ENCODE results near the gene GNG8. TPM values are rescaled to one million over a fixed set of nuclear protein-coding genes. Genes with fewer than 3 reads are reported as not detected.

Gene GNG8
- total RNA-seq, 4 donors from 2014 or later = not detected

GRCh38 chr19:46608581-46609345 is 27.2 kb downstream of the GNG8 start:
- TF ChIP-seq CTCF (IDR thresholded peaks at IDR 0.05; ENCODE audit: low read depth) = no peak

GRCh38 chr19:46608178-46608577 is 27.8 kb downstream of the GNG8 start:
- TF ChIP-seq CTCF (IDR thresholded peaks at IDR 0.05; ENCODE audit: low read depth) = no peak

GRCh38 chr19:46607448-46607841 is 28.6 kb downstream of the GNG8 start:
- no peak for TF ChIP-seq CTCF (IDR thresholded peaks at IDR 0.05; ENCODE audit: low read depth)

GRCh38 chr19:46606681-46607447 is 29.1 kb downstream of the GNG8 start:
- no peak for TF ChIP-seq CTCF (IDR thresholded peaks at IDR 0.05; ENCODE audit: low read depth)

- no peak for TF ChIP-seq CTCF (IDR thresholded peaks at IDR 0.05; ENCODE audit: low read depth)
These were observed 30.0 kb downstream of the GNG8 start for GRCh38 chr19:46606019-46606418.

GRCh38 chr19:46605356-46605821 is 30.6 kb downstream of the GNG8 start:
- no peak for TF ChIP-seq CTCF (IDR thresholded peaks at IDR 0.05; ENCODE audit: low read depth)

GRCh38 chr19:46604781-46605355 is 31.1 kb downstream of the GNG8 start:
- no peak for TF ChIP-seq CTCF (IDR thresholded peaks at IDR 0.05; ENCODE audit: low read depth)

All from subcutaneous adipose tissue (tissue), 4 donors.